ENCODE results near the gene GLI3.

- TF ChIP-seq POLR2AphosphoS5 (IDR thresholded peaks at IDR 0.05) (no peak), POLR2A (IDR thresholded peaks at IDR 0.05) (no peak)
These were observed 257.1 kb downstream of the GLI3 start for GRCh38 chr7:41979834-41980307.

All from spleen (tissue), 3 donors.